Breast epithelium (tissue), 3 donors: ENCODE data around the gene ZSWIM6.

Experiments used
- POLR2AphosphoS5 ChIP-seq, 3 donors: sonication (generic); formaldehyde crosslinking; IDR thresholded peaks; one replicate each; pipeline ENCODE4 v1.6.1; 2017; ENCODE audit warnings: antibody characterized with exemption in 3 of 3
- TF ChIP-seq, protein P1 (sequence below), 3 donors: fragments of 450-650 bp; IDR thresholded peaks; one replicate each; pipeline ENCODE4 v1.5.1; 2016 to 2017; ENCODE audit warnings: antibody characterized with exemption in 3 of 3, mild to moderate bottlenecking in 3 of 3, moderate library complexity in 3 of 3

DNA sequence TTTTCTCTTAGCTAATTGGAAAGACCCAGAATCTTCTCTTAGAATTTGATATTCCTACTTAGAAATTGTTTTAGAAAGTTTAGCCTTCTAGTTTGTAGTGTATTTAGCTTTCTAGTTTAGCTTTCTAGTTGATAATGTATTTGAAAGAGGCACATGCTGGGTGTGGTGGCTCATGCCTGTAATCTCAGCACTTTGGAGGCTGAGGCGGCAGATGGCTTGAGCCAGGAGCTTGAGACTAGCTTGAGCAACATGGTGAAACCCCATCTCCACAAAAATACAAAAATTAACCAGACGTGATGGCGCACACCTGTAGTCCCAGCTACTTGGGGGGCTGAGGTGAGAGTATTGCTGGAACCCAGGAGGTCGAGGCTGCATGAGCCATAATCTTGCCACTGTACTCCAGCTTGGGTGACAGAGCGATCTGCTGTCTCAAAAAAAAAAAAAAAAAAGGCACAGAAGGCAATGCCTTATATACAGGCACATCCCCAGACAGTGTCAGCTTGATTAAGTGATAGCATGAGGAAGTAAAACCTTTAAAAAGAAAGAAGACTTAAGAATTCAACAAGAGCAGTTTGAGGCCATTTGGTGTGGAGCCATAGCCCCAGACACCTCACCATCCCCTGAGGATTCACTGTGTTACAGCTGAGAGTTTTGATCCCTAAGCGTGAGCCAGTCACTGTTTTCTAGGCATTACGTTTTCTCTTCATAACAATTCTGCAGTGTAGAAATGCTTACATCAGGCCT is 34.6 kb downstream of the ZSWIM6 start:
- TF ChIP-seq, protein P1, sequence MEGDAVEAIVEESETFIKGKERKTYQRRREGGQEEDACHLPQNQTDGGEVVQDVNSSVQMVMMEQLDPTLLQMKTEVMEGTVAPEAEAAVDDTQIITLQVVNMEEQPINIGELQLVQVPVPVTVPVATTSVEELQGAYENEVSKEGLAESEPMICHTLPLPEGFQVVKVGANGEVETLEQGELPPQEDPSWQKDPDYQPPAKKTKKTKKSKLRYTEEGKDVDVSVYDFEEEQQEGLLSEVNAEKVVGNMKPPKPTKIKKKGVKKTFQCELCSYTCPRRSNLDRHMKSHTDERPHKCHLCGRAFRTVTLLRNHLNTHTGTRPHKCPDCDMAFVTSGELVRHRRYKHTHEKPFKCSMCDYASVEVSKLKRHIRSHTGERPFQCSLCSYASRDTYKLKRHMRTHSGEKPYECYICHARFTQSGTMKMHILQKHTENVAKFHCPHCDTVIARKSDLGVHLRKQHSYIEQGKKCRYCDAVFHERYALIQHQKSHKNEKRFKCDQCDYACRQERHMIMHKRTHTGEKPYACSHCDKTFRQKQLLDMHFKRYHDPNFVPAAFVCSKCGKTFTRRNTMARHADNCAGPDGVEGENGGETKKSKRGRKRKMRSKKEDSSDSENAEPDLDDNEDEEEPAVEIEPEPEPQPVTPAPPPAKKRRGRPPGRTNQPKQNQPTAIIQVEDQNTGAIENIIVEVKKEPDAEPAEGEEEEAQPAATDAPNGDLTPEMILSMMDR (IDR thresholded peaks at IDR 0.05): no peak
- TF ChIP-seq POLR2AphosphoS5 (IDR thresholded peaks at IDR 0.05): no peak
